ENCODE results near the gene MYG1. TPM values are rescaled to one million over a fixed set of nuclear protein-coding genes. Genes with fewer than 3 reads are reported as not detected.

Gene MYG1
- total and polyA plus RNA-seq, 2 of the 13 experiments (the other 11 are each of a cell fraction or from before 2014, with no cell fraction given), result 38.6 to 58.0 TPM

DNA sequence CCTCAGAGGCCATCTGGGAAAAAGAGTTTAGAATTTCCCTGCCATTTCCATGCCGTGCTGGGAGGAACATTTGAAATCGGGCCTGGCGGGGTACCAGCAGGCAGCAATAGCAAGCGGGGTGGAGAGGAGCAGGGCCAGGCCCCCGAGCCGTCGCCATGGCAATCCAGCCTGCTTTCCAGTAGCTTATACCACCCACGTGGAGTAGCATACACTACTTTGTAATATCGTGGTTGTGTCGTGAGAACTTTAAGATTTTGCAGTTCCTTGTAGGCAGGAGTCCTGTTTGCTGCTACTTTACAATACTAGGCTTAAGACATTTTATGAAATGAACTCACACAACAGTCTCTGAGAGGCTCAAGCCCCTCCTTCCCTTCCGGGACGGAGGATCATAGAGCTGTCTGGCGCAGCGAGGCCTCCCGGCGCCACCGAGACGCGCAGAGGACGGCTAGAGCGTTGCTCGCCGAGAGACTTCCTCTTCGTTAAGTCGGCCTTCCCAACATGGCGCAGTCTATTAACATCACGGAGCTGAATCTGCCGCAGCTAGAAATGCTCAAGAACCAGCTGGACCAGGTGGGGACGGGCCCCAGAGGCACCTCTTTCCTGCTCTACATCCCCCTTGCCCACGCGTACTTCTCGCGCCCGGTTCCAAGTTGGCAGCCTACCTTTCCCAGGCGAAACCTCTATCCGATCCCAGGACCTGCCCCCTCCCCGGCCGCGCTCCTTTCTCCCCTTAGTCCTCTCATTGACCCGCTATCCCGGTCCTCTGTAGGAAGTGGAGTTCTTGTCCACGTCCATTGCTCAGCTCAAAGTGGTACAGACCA is 4.2 kb upstream of the MYG1 start, which contains the start of gene PFDN5 (continued):
- TF ChIP-seq, protein P1, sequence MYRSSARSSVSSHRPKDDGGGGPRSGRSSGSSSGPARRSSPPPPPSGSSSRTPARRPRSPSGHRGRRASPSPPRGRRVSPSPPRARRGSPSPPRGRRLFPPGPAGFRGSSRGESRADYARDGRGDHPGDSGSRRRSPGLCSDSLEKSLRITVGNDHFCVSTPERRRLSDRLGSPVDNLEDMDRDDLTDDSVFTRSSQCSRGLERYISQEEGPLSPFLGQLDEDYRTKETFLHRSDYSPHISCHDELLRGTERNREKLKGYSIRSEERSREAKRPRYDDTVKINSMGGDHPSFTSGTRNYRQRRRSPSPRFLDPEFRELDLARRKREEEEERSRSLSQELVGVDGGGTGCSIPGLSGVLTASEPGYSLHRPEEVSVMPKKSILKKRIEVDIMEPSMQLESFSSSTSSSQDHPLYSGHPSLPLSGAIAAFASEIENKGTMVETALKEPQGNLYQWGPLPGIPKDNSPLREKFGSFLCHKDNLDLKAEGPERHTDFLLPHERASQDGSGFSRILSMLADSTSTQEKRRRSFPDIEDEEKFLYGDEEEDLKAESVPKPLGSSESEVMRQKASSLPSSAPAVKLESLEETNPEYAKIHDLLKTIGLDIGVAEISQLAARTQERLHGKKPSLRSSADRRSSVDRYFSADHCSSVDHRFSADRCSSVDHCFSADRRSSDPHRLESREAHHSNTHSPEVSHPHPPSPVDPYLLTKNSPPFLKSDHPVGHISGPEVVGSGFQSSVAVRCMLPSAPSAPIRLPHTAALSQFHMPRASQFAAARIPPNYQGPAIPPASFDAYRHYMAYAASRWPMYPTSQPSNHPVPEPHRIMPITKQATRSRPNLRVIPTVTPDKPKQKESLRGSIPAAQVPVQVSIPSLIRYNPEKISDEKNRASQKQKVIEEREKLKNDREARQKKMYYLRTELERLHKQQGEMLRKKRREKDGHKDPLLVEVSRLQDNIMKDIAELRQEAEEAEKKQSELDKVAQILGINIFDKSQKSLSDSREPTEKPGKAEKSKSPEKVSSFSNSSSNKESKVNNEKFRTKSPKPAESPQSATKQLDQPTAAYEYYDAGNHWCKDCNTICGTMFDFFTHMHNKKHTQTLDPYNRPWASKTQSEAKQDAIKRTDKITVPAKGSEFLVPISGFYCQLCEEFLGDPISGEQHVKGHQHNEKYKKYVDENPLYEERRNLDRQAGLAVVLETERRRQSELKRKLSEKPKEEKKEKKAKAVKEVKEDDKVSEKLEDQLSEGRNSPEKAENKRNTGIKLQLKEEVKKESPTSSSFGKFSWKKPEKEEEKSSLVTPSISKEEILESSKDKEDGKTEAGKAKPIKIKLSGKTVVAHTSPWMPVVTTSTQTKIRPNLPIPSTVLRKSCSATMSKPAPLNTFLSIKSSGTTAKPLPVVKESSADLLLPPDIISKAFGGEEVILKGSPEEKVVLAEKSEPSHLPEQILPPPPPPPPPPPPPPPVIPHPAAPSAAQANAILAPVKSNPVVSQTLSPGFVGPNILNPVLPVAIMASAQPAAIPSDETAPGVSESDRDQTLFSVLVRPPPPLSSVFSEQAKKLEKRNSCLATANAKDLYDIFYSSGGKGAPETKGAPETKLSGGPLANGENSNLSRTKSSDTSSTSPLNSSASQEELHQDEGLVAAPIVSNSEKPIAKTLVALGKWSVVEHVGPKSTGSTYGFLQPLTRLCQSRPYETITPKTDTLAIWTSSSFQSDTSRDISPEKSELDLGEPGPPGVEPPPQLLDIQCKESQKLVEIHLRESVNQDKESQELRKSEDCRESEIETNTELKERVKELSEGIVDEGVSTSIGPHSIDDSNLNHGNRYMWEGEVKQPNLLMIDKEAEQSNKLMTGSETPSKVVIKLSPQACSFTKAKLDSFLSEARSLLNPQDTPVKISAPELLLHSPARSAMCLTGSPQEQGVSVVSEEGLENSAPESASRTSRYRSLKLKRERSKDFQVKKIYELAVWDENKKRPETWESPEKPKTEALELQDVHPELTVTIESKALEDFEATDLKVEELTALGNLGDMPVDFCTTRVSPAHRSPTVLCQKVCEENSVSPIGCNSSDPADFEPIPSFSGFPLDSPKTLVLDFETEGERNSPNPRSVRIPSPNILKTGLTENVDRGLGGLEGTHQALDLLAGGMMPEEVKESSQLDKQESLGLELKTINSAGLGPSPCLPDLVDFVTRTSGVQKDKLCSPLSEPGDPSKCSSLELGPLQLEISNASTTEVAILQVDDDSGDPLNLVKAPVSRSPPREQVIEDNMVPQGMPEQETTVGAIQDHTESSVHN (CRISPR knock-in tag; IDR thresholded peaks at IDR 0.05), result no peak
- TF ChIP-seq FOXC1 (CRISPR knock-in tag; IDR thresholded peaks at IDR 0.05; ENCODE audit: borderline replicate concordance), result peak; percentile 28; the same call in 1 of the 2 replicates
- TF ChIP-seq, protein P2, sequence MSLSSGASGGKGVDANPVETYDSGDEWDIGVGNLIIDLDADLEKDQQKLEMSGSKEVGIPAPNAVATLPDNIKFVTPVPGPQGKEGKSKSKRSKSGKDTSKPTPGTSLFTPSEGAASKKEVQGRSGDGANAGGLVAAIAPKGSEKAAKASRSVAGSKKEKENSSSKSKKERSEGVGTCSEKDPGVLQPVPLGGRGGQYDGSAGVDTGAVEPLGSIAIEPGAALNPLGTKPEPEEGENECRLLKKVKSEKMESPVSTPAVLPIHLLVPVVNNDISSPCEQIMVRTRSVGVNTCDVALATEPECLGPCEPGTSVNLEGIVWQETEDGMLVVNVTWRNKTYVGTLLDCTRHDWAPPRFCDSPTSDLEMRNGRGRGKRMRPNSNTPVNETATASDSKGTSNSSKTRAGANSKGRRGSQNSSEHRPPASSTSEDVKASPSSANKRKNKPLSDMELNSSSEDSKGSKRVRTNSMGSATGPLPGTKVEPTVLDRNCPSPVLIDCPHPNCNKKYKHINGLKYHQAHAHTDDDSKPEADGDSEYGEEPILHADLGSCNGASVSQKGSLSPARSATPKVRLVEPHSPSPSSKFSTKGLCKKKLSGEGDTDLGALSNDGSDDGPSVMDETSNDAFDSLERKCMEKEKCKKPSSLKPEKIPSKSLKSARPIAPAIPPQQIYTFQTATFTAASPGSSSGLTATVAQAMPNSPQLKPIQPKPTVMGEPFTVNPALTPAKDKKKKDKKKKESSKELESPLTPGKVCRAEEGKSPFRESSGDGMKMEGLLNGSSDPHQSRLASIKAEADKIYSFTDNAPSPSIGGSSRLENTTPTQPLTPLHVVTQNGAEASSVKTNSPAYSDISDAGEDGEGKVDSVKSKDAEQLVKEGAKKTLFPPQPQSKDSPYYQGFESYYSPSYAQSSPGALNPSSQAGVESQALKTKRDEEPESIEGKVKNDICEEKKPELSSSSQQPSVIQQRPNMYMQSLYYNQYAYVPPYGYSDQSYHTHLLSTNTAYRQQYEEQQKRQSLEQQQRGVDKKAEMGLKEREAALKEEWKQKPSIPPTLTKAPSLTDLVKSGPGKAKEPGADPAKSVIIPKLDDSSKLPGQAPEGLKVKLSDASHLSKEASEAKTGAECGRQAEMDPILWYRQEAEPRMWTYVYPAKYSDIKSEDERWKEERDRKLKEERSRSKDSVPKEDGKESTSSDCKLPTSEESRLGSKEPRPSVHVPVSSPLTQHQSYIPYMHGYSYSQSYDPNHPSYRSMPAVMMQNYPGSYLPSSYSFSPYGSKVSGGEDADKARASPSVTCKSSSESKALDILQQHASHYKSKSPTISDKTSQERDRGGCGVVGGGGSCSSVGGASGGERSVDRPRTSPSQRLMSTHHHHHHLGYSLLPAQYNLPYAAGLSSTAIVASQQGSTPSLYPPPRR (CRISPR knock-in tag; IDR thresholded peaks at IDR 0.05; ENCODE audit: borderline replicate concordance), result no peak
- peak; percentile 37 for TF ChIP-seq MAF1 (CRISPR knock-in tag; IDR thresholded peaks at IDR 0.05; ENCODE audit: borderline replicate concordance)
- TF ChIP-seq NONO (IDR thresholded peaks at IDR 0.05), result no peak
- TF ChIP-seq NONO (CRISPR knock-in tag; conservative IDR thresholded peaks at IDR 0.05), result peak; percentile 78; the same call in 1 of the 2 replicates
- TF ChIP-seq, protein P3, sequence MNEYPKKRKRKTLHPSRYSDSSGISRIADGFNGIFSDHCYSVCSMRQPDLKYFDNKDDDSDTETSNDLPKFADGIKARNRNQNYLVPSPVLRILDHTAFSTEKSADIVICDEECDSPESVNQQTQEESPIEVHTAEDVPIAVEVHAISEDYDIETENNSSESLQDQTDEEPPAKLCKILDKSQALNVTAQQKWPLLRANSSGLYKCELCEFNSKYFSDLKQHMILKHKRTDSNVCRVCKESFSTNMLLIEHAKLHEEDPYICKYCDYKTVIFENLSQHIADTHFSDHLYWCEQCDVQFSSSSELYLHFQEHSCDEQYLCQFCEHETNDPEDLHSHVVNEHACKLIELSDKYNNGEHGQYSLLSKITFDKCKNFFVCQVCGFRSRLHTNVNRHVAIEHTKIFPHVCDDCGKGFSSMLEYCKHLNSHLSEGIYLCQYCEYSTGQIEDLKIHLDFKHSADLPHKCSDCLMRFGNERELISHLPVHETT (CRISPR knock-in tag; conservative IDR thresholded peaks at IDR 0.05), result peak; percentile 68; the same call in 1 of the 2 replicates
- TF ChIP-seq PPARG (CRISPR knock-in tag; conservative IDR thresholded peaks at IDR 0.05), result 0 out of 2 replicates have a peak, but pooled peaks have one; percentile 17
- TF ChIP-seq ZNF543 (CRISPR knock-in tag; IDR thresholded peaks at IDR 0.05), result no peak
- no peak; the same call in 1 of the 2 replicates for TF ChIP-seq SP4 (CRISPR knock-in tag; IDR thresholded peaks at IDR 0.05)
- TF ChIP-seq ZNF431 (CRISPR knock-in tag; IDR thresholded peaks at IDR 0.05; ENCODE audit: borderline replicate concordance, low read depth), result 0 out of 2 replicates have a peak, but pooled peaks have one; percentile 54
- TF ChIP-seq SAFB2 (CRISPR knock-in tag; IDR thresholded peaks at IDR 0.05; ENCODE audit: borderline replicate concordance, low read depth), result no peak
- no peak for TF ChIP-seq FOXK2 (IDR thresholded peaks at IDR 0.05)

All from HepG2 (cell line).